Activated CD8-positive, alpha-beta T cell treated with anti-CD3 and anti-CD28 coated beads, Interleukin-2, amount 10 ng/mL, durations not matched to agents 7 days and 5 days (primary cell): ENCODE measurements around the gene GSN. TPM values are rescaled to one million over a fixed set of nuclear protein-coding genes. Genes with fewer than 3 reads are reported as not detected.

Experiments used
- ATAC-seq: fragments of 150-1000 bp; cut with Tn5 transposase; one replicate; pipeline ENCODE4 v1.10.0; 2021; ENCODE audit warnings: moderate library complexity
- CTCF ChIA-PET: fragments of 350-600 bp; sonication (Branson Sonifier 250); formaldehyde crosslinking; loops from one replicate; lab custom pipeline; 2021; ENCODE audit warnings: antibody characterized with exemption; lab: Charles Lee
- POLR2A ChIA-PET: fragments of 350-600 bp; sonication (Branson Sonifier 250); formaldehyde crosslinking; loops from one replicate; lab custom pipeline; 2021; ENCODE audit warnings: antibody characterized with exemption; lab: Charles Lee
- DNase-seq: peaks from one replicate; pipeline ENCODE4 v3.0.0-alpha.2; 2020
- H3K27ac Mint-ChIP-seq: one replicate; pipeline ENCODE4 v1.8.0; 2021; ENCODE audit warnings: mild to moderate bottlenecking, mixed read lengths
- H3K27me3 Mint-ChIP-seq: one replicate; pipeline ENCODE4 v1.8.0; 2021; ENCODE audit warnings: low read depth, mixed read lengths
- H3K36me3 Mint-ChIP-seq: one replicate; pipeline ENCODE4 v1.8.0; 2021; ENCODE audit warnings: low read depth, mixed read lengths
- H3K4me1 Mint-ChIP-seq: one replicate; pipeline ENCODE4 v1.8.0; 2021; ENCODE audit warnings: low read depth, mixed read lengths
- H3K4me3 Mint-ChIP-seq: one replicate; pipeline ENCODE4 v1.8.0; 2021; ENCODE audit warnings: mild to moderate bottlenecking, mixed read lengths
- H3K9me3 Mint-ChIP-seq: one replicate; pipeline ENCODE4 v1.8.0; 2022; ENCODE audit warnings: mixed read lengths; ENCODE audit not compliant: insufficient read depth
- total RNA-seq, 2 experiments: library from RNA; stranded (reverse); gene quantifications; one replicate each; pipeline ENCODE4 v1.2.3, GENCODE V29; 2021

The GSN gene
- total RNA-seq, 2 experiments from 2014 or later: 4.0 to 4.2 TPM

DNA sequence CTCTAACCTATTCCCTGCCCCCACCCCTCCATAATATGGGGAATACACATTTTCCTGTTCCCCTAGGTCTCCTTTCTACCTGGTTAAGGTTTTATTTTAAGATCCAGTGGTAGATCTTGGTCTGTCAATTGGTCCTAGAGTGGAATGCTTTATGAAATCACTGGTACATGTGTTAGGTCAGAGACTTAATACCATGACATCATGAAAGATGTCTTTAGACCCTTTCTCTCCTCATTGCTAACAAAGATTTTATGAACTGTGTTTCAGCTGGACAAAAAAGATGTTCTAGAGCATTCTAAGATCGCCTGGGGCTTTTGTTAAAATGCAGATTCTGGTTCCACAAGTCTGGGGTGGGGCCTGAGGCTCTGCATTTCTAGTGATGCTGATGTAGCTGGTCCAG, 9.1 kb downstream of the GSN start:
- Mint-ChIP-seq H3K27ac (no peak overlapping the region), H3K9me3 (no peaks in the 10 kb centered on the region), H3K27me3 (no peaks in the 10 kb centered on the region), H3K4me3 (no peak overlapping the region), H3K4me1 (peaks cover 8% of the 10 kb centered on the region), H3K36me3 (no peaks in the 10 kb centered on the region)
- ChIA-PET POLR2A (no interaction called here), CTCF (interaction anchor here (0.7 to 2.6 kb wide), 10 partner anchors 8 to 221 kb away, joined by 3 to 30 read pairs (median 10); partner anchors contain the start of genes GSN and RAB14)
- DNase-seq (no peak), ATAC-seq (no peak)

GRCh38 chr9:121277518-121278295, 9.7 kb downstream of the GSN start:
- no peak for DNase-seq
- no peaks in the 10 kb centered on the region for H3K36me3 Mint-ChIP-seq
- POLR2A ChIA-PET: no interaction called here
- peaks cover 5% of the 10 kb centered on the region for H3K4me1 Mint-ChIP-seq
- no peaks in the 10 kb centered on the region for H3K27me3 Mint-ChIP-seq
- no peak overlapping the region for H3K4me3 Mint-ChIP-seq
- no peak for ATAC-seq
- no peak overlapping the region for H3K27ac Mint-ChIP-seq
- no peaks in the 10 kb centered on the region for H3K9me3 Mint-ChIP-seq
- CTCF ChIA-PET: interaction anchor here (0.7 to 2.6 kb wide), 30 partner anchors 9 to 220 kb away, joined by 3 to 30 read pairs (median 6); partner anchors contain the start of genes GSN and RAB14

GRCh38 chr9:121278477-121279261, 10.7 kb downstream of the GSN start:
- ChIA-PET CTCF (interaction anchor here (0.6 to 2.6 kb wide), 46 partner anchors 10 to 544 kb away, joined by 3 to 30 read pairs (median 4); partner anchors contain the start of genes GSN and RAB14), POLR2A (interaction anchor here (1.2 kb wide), 1 partner anchor 11 kb away, joined by 3 read pairs; the partner anchor contains the start of gene GSN)
- Mint-ChIP-seq H3K27ac (no peak overlapping the region), H3K9me3 (no peaks in the 10 kb centered on the region), H3K27me3 (no peaks in the 10 kb centered on the region), H3K4me3 (no peak overlapping the region), H3K36me3 (no peaks in the 10 kb centered on the region), H3K4me1 (peaks cover 5% of the 10 kb centered on the region)
- ATAC-seq (peak; percentile 85), DNase-seq (peak; percentile 66)

GRCh38 chr9:121279776-121280388, 11.9 kb downstream of the GSN start:
- no peaks in the 10 kb centered on the region for H3K36me3 Mint-ChIP-seq
- CTCF ChIA-PET: interaction anchor here (1.3 to 1.6 kb wide), 3 partner anchors 10 to 66 kb away, joined by 5 to 8 read pairs (median 5); no protein-coding TSS in a partner anchor
- POLR2A ChIA-PET: no interaction called here
- no peak overlapping the region for H3K4me3 Mint-ChIP-seq
- ATAC-seq: no peak
- H3K27ac Mint-ChIP-seq: no peak overlapping the region
- no peak for DNase-seq
- no peaks in the 10 kb centered on the region for H3K9me3 Mint-ChIP-seq
- peaks cover 5% of the 10 kb centered on the region for H3K4me1 Mint-ChIP-seq
- H3K27me3 Mint-ChIP-seq: no peaks in the 10 kb centered on the region

DNA sequence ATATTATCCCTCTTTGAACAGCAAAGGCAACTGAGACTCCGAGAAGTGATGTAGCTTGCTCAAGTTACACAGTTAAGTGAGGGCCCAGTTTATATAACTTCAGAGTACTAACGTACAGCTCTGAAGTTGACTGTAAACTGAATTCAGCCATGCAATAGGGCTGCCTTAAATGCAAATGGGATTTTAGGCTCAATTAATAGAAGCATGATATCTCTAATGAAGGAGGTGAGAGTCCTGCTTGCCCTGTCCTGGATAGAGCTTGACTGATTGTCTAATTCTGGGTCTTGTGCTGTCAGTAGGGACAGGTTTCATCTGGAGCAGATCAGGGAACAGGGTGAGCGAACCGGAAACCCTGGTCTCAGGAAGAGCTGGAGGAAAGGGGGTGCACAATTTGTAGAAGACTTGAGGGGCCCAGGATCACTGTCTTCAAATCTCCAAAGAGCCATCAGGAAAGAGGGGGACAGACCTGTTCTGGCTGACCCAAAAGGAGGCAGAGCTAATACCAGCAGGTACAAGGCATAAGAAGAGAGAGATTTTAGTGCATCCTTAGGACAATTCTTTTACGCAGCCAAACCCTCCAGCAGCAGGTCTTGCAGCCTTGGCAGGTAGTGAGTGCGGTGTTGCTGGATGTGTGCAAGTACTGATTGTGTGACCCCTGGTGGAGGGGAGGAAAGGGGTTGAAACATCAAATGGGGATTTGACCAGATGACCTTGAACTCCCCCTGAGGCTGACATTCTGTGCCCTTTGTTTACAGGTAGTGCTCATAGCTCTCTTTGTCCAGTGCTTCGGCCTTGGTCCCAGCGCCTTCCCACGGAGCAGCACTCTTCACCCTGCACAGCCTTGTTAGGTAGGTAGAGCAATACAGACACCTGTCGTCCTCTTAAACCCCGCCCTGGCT, 13.0 kb downstream of the GSN start:
- H3K4me3 Mint-ChIP-seq: no peak overlapping the region
- no peaks in the 10 kb centered on the region for H3K36me3 Mint-ChIP-seq
- POLR2A ChIA-PET: no interaction called here
- H3K4me1 Mint-ChIP-seq: peaks cover 10% of the 10 kb centered on the region
- DNase-seq (no peak), ATAC-seq (no peak)
- CTCF ChIA-PET: interaction anchor here (1.3 to 1.6 kb wide), 3 partner anchors 12 to 68 kb away, joined by 5 to 8 read pairs (median 5); no protein-coding TSS in a partner anchor
- no peak overlapping the region for H3K27ac Mint-ChIP-seq
- H3K27me3 Mint-ChIP-seq: no peaks in the 10 kb centered on the region
- H3K9me3 Mint-ChIP-seq: no peaks in the 10 kb centered on the region

DNA sequence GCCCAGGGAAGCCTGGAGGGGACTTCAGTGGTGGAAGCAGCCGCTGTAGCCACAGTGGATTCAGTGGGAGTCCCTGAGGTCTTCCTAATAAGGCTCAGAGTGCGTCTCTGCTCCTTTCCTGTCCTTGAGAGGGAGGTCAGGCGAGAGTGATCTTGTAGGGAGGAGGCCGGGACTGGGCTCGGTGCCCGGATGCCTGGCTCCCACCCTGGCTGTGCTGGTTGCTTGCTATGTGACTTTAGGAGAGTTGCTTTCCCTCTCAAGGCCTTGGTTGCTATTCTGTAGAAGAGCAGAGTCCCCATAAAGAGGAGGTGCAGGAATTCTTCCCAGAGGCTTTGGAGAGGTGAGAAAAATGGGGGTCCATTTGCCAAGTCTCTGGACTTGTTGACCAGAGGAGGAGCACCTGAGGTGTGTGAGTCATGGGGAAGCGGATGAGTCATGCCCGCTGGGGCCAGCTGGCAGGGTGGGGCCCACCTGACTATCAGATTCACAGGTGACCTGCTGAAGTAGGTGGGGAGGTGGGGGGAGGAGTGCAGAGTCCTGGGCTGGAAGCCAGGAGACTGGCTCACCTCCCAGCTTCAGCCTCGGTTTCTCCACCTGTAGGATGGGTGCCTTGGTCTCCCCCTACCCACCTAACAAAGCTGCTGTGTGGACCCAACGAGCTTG, 13.8 kb downstream of the GSN start:
- POLR2A ChIA-PET: no interaction called here
- CTCF ChIA-PET: no interaction called here
- no peak overlapping the region for H3K4me3 Mint-ChIP-seq
- ATAC-seq (no peak), DNase-seq (no peak)
- H3K36me3 Mint-ChIP-seq: no peaks in the 10 kb centered on the region
- H3K27ac Mint-ChIP-seq: no peak overlapping the region
- no peaks in the 10 kb centered on the region for H3K9me3 Mint-ChIP-seq
- no peaks in the 10 kb centered on the region for H3K27me3 Mint-ChIP-seq
- H3K4me1 Mint-ChIP-seq: peaks cover 18% of the 10 kb centered on the region

DNA sequence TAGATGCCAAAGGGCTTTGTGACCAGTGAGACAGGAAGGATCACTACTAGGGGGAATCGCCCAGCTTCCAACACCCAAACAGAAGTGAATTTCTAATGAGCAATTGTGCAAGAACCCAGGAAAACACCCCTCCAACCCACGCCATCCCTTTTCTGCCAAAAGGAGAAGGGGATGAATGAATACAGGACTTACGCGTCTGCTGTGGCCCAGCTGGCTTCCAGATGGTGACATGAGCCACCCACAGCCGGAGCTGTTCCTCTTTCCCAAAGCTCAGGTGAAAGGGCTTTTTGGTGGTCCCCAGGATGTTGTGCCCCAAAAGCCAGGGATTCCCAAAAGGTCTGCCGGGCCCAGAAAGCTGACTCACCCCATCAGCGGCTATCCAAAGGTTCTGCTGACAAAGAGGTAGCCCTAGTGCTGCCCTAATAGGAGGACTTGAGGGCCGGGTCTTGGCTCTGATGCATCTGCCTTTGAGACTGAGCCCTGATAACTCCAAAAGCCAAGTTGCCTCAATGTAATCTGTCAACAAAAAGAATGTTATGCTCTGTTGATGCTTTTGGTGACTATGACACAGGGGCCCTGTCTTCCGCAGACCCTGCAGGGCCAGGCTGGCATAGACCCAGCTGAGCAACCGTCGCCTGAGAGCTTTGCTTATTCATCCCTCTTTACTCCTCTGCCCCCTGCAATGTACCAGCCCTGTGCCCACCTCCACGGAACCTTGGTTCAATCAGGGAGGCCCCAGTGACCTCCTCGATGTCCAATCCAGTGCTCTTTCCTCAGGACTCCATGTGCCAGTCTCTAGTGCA, 14.5 kb downstream of the GSN start:
- Mint-ChIP-seq H3K27me3 (no peaks in the 10 kb centered on the region), H3K27ac (no peak overlapping the region), H3K4me3 (no peak overlapping the region), H3K36me3 (no peaks in the 10 kb centered on the region), H3K9me3 (no peaks in the 10 kb centered on the region), H3K4me1 (peaks cover 18% of the 10 kb centered on the region)
- no peak for DNase-seq
- ATAC-seq: no peak
- POLR2A ChIA-PET: no interaction called here
- CTCF ChIA-PET: no interaction called here

- Mint-ChIP-seq H3K4me3 (no peak overlapping the region), H3K36me3 (no peaks in the 10 kb centered on the region), H3K27ac (no peak overlapping the region), H3K27me3 (no peaks in the 10 kb centered on the region), H3K4me1 (peaks cover 18% of the 10 kb centered on the region), H3K9me3 (no peaks in the 10 kb centered on the region)
- CTCF ChIA-PET: no interaction called here
- ATAC-seq (no peak), DNase-seq (no peak)
- POLR2A ChIA-PET: no interaction called here
Observed at GRCh38 chr9:121283080-121283398, 15.1 kb downstream of the GSN start.

DNA sequence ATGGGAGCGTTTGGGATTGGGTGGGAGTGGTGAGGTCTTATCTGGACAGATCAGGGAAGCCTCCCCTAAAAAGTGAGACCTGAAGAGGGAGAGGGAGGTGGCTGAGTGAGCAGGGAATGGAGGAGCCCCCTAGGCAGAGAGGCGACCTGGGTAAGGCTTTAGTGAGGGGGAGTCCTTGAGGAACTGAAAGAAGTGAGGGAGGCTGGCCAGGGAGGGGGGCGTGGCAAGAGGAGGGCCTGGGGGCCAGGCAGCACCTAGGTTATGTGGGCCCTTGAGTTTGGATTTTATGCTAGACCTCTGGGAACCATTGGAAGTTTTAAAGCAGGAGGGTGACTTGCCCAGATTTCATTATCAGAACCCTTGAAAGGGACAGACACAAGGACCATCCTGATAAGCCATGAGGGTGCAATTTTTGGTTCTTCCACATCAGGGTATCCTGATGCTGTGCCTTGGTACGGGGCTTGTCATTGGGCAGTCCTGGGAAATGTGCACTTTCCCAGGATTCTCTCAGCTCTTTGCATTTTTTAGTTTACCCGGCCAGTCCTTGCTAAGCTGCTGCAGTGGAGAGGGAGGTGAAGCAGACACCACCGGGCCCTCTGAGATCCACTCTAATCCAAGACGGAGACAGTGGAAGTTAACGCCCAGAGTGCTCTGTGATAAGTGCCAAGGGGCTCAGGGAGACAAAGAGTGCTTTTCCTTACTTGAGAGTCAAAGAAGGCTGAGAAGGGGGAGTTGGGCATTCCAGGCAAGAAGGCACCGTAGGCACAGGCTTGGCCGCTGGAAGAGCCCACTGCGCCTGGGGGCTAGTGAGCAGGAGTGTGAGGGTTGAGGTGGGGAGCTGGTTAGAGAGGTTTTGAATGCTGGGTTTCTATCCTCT, 16.1 kb downstream of the GSN start:
- H3K27me3 Mint-ChIP-seq: no peaks in the 10 kb centered on the region
- ATAC-seq (no peak), DNase-seq (no peak)
- no peaks in the 10 kb centered on the region for H3K36me3 Mint-ChIP-seq
- H3K9me3 Mint-ChIP-seq: no peaks in the 10 kb centered on the region
- no peak overlapping the region for H3K27ac Mint-ChIP-seq
- H3K4me1 Mint-ChIP-seq: peaks cover 15% of the 10 kb centered on the region
- ChIA-PET CTCF (interaction anchor here (4.7 kb wide), 1 partner anchor 36 kb away, joined by 16 read pairs; no protein-coding TSS in a partner anchor), POLR2A (no interaction called here)
- H3K4me3 Mint-ChIP-seq: no peak overlapping the region
